GM10266 (cell line): Measurements from ENCODE around the gene TALDO1.

ENCODE experiments used
- DNase-seq: peaks from one replicate; pipeline ENCODE4 v3.0.0; 2012; ENCODE audit errors: extremely low spot score
- TF ChIP-seq, protein P1 (sequence below): IDR thresholded peaks from 2 replicates; pipeline ENCODE4 v1.5.1; 2012; ENCODE audit warnings: mild to moderate bottlenecking, low read depth; ENCODE audit not compliant: control insufficient read depth, insufficient read depth; ENCODE audit errors: missing control alignments

The TALDO1 gene

GRCh38 chr11:766936-767210 lies 19.6 kb downstream of the TALDO1 start:
- TF ChIP-seq, protein P1, sequence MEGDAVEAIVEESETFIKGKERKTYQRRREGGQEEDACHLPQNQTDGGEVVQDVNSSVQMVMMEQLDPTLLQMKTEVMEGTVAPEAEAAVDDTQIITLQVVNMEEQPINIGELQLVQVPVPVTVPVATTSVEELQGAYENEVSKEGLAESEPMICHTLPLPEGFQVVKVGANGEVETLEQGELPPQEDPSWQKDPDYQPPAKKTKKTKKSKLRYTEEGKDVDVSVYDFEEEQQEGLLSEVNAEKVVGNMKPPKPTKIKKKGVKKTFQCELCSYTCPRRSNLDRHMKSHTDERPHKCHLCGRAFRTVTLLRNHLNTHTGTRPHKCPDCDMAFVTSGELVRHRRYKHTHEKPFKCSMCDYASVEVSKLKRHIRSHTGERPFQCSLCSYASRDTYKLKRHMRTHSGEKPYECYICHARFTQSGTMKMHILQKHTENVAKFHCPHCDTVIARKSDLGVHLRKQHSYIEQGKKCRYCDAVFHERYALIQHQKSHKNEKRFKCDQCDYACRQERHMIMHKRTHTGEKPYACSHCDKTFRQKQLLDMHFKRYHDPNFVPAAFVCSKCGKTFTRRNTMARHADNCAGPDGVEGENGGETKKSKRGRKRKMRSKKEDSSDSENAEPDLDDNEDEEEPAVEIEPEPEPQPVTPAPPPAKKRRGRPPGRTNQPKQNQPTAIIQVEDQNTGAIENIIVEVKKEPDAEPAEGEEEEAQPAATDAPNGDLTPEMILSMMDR: no peak
- DNase-seq: no peak

GRCh38 chr11:767238-767637 lies 20.0 kb downstream of the TALDO1 start:
- DNase-seq: no peak
- TF ChIP-seq, protein P1: no peak

DNA sequence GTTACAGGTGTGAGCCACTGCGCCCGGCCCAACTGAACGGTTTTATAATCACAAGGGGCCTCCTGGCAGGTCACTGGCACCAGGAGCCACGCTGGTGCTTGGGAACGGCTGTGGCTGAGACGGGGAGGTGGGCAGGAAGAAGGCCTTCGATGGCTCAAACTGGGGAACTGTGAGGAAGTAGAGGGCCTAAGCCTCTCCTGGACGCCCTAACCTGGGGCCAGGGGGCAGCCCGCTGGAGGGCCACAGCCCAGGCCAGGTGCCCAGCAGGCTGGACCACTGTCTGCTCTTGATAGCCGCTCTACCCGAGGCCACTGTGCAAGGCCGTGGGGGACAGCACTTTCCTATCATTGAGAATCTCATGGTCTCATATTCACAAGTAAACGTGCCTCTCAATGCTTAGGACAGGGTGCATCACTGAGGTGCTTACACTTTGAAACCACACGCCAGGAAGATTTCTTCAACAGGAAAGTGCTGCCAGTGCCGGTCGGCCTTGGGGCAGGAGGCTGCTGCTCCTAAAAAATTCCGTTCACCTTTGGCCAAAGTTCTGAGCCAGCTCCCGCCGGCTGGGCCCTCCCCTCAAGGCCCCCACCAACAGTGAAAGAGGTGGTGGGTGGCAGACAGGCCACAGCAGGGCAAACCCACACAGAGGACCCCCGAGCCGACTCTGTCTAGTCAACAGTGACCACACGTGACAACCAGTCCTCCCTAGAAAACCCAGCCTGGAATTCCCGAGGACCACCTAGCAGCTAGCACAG lies 22.8 kb downstream of the TALDO1 start:
- TF ChIP-seq, protein P1: no peak
- DNase-seq: no peak

GRCh38 chr11:770642-771616 lies 23.7 kb downstream of the TALDO1 start:
- DNase-seq: no peak
- TF ChIP-seq, protein P1: no peak

- TF ChIP-seq, protein P1: no peak
Observed at GRCh38 chr11:771617-772204, 24.4 kb downstream of the TALDO1 start.

GRCh38 chr11:772429-773390 lies 25.4 kb downstream of the TALDO1 start:
- TF ChIP-seq, protein P1: no peak
- DNase-seq: no peak

More at GRCh38 chr11:771617-772204, 24.4 kb downstream of the TALDO1 start:
- DNase-seq: no peak
